ENCODE measurements around the gene PITPNC1. TPM values are rescaled to one million over a fixed set of nuclear protein-coding genes. Genes with fewer than 3 reads are reported as not detected.

Gene PITPNC1
- total RNA-seq, 2 experiments from 2014 or later, result 40.8 to 42.3 TPM

GRCh38 chr17:67441052-67441895 lies 64.2 kb downstream of the PITPNC1 start:
- ChIA-PET POLR2A (interaction anchor here (0.5 to 2.1 kb wide), 20 partner anchors 9 to 277 kb away, joined by 3 to 22 read pairs (median 5); partner anchors contain the start of gene PITPNC1), CTCF (interaction anchor here (0.7 to 2.1 kb wide), 19 partner anchors 9 to 161 kb away, joined by 3 to 12 read pairs (median 4); partner anchors contain the start of gene PITPNC1)

GRCh38 chr17:67441896-67442219 lies 64.8 kb downstream of the PITPNC1 start:
- ChIA-PET CTCF (interaction anchor here (0.8 to 2.1 kb wide), 11 partner anchors 9 to 160 kb away, joined by 3 to 12 read pairs (median 4); partner anchors contain the start of gene PITPNC1), POLR2A (interaction anchor here (0.5 to 2.1 kb wide), 8 partner anchors 8 to 78 kb away, joined by 3 to 22 read pairs (median 8); partner anchors contain the start of gene PITPNC1)

- ChIA-PET POLR2A (no interaction called here), CTCF (interaction anchor here (0.8 to 2.1 kb wide), 5 partner anchors 8 to 68 kb away, joined by 3 to 5 read pairs (median 3); no protein-coding TSS in a partner anchor)
These were observed 65.9 kb downstream of the PITPNC1 start for GRCh38 chr17:67442787-67443624.

DNA sequence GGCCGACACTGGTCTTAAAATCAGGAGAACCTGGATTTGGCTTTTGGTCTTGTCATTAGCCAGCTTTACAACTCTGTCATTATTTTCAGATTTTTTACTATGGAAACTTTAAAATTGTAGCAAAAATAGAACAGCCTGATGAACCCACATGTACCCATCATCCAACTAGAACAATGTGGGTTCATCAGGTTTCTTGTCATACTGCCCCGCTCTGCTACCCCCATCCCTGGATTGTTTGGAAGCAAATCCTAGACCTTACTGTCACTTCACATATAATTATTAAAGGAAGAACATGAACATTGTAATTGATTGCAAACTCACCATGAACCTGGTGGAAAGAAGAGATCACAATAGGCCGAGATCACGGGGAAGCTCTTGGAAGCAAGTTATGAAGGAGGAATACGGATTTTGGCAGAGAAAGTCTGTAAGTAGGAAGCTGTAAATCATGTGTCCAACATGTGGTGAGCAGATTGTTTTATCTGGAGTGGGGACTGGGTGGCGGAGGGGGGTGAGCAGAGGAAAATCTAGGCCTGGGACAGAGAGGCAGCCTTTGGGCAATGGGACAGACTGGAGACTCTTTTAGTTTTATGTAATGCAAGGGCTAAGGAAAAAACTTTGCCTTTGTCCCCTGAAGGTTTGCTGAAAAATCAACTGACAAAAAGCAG lies 67.0 kb downstream of the PITPNC1 start:
- POLR2A ChIA-PET, result no interaction called here

GRCh38 chr17:67448449-67448848 lies 71.4 kb downstream of the PITPNC1 start:
- CTCF ChIA-PET, result interaction anchor here (1.4 kb wide), 1 partner anchor 8 kb away, joined by 3 read pairs; no protein-coding TSS in a partner anchor
- POLR2A ChIA-PET, result no interaction called here

More for the DNA sequence above, 67.0 kb downstream of the PITPNC1 start:
- CTCF ChIA-PET, result no interaction called here

GRCh38 chr17:67449065-67449464 lies 72.0 kb downstream of the PITPNC1 start:
- CTCF ChIA-PET, result interaction anchor here (1.4 kb wide), 1 partner anchor 8 kb away, joined by 3 read pairs; no protein-coding TSS in a partner anchor

GRCh38 chr17:67449845-67450755 lies 73.0 kb downstream of the PITPNC1 start:
- POLR2A ChIA-PET, result interaction anchor here (2.2 kb wide), 1 partner anchor 9 kb away, joined by 22 read pairs; no protein-coding TSS in a partner anchor

More at GRCh38 chr17:67449065-67449464, 72.0 kb downstream of the PITPNC1 start:
- POLR2A ChIA-PET, result interaction anchor here (2.2 kb wide), 1 partner anchor 8 kb away, joined by 22 read pairs; no protein-coding TSS in a partner anchor

DNA sequence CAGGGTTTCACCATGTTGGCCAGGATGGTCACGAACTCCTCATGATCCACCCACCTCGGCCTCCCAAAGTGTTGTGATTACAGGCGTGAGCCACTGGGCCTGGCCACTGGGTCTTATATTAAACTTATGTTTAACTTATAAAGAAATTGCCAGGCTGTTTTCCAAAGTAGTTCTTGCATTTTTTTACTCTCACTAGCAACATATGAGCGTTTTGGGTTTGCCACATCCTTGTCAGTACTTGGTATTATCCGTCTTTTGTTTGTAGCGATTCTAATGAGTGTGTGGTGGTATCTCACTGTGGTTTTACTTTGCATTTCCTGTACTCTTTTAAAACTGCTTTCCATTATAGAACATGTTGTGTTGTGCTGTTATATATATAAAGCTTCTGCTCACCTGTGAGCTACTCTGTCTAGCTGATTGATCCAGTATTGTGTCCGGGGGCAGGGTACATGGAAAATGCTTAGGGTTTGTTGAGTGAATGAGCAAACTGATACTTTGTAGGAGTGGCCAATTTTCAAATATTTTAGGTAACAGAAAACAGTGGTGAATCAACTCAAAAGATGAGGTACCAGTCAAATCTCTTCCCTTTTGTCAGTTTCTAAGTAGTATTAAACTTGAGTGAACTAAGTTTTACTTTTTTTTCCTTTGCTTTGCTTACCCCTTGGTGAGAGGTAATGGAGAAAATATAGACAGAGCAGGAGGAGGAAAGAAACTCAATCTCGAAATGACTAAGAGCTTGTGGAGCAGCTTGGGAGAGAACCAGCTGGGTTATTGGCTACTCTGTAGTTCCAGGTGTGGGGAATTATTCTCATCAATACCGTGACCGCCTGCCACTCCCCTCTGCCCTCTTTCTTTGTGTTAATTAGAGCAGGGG lies 75.8 kb downstream of the PITPNC1 start:
- ChIA-PET POLR2A (interaction anchor here (0.7 to 2.0 kb wide), 4 partner anchors 12 to 76 kb away, joined by 4 to 11 read pairs (median 8); partner anchors contain the start of gene PITPNC1), CTCF (interaction anchor here (0.6 to 1.6 kb wide), 6 partner anchors 12 to 74 kb away, joined by 3 to 8 read pairs (median 4); no protein-coding TSS in a partner anchor)

More at GRCh38 chr17:67449845-67450755, 73.0 kb downstream of the PITPNC1 start:
- CTCF ChIA-PET, result interaction anchor here (0.6 to 1.1 kb wide), 4 partner anchors 8 to 62 kb away, joined by 3 to 4 read pairs (median 4); no protein-coding TSS in a partner anchor

- ChIA-PET CTCF (interaction anchor here (1.2 to 1.4 kb wide), 2 partner anchors 19 to 77 kb away, joined by 3 to 5 read pairs; no protein-coding TSS in a partner anchor), POLR2A (interaction anchor here (0.6 kb wide), 1 partner anchor 15 kb away, joined by 3 read pairs; no protein-coding TSS in a partner anchor)
These were observed 79.0 kb downstream of the PITPNC1 start for GRCh38 chr17:67456103-67456502.

DNA sequence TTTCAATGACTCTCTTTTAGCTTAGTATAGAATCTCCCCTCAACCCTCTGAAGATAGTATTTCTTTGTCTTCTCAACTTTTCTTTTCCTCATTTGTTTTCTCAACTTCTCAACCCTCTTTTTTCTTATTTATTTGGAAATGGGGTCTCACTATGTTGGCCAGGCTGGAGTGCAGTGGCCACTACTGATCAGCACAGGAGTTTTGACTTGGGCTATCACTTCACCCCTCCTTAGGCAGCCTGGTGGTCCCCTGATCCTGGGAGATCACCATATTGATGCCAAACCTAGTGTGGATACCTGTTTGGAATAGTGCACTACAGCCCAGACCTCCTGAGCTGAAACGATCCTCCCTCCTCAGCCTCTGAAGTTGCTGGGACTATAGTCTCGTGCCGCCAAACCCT lies 79.8 kb downstream of the PITPNC1 start:
- ChIA-PET POLR2A (interaction anchor here (0.5 kb wide), 1 partner anchor 16 kb away, joined by 3 read pairs; no protein-coding TSS in a partner anchor), CTCF (interaction anchor here (0.9 to 1.4 kb wide), 4 partner anchors 8 to 78 kb away, joined by 3 to 5 read pairs (median 4); no protein-coding TSS in a partner anchor)

GRCh38 chr17:67458203-67458602 lies 81.1 kb downstream of the PITPNC1 start:
- CTCF ChIA-PET, result no interaction called here
- POLR2A ChIA-PET, result no interaction called here

DNA sequence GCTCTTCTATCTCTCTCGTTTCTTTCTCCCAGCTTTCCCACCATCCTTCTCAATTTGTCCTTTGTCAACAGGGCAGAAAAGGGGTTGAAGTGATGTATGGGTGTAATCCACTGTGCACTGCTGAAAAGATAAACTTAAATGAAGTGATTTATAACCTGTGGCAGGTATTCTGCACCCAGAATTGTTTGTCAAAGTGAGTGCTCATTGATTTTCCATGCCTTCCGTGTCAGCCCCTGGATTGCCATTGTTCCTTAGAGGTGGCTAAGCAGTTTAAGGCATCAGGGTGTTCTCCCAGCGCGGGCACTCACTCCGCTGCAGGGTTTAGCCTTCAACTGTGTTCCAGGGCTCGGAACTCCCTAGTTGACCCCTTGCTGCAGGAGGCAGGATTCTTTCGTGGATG lies 82.9 kb downstream of the PITPNC1 start:
- POLR2A ChIA-PET, result no interaction called here
- CTCF ChIA-PET, result interaction anchor here (0.5 to 1.2 kb wide), 4 partner anchors 15 to 143 kb away, joined by 3 to 7 read pairs (median 3); no protein-coding TSS in a partner anchor

DNA sequence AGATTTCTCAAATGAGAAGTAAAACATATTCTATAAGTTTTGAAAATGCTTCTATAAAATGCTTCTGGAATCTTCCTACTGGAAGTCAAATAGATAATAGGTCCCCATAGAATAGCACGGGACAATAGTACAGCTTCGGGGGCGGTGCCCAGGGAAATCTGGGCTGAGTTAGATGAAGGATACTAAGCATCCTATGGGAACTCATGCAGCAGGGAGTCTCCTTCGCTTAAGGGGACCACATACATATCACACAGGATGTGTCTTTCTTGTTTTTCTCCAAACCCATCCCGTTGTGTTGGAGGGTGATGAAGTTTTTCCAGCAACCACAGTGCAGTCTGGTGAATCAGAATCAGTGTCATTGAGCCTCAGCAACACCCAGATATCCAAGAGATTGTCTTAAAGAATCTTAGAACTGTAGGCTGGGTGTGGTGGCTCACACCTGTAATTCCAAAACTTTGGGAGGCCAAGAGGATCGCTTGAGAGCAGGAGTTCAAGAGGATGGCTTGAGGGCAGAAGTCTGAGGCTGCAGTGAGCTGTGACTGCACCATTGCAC lies 84.2 kb downstream of the PITPNC1 start:
- ChIA-PET CTCF (interaction anchor here (0.5 to 2.5 kb wide), 3 partner anchors 14 to 146 kb away, joined by 3 to 9 read pairs (median 3); no protein-coding TSS in a partner anchor), POLR2A (no interaction called here)

DNA sequence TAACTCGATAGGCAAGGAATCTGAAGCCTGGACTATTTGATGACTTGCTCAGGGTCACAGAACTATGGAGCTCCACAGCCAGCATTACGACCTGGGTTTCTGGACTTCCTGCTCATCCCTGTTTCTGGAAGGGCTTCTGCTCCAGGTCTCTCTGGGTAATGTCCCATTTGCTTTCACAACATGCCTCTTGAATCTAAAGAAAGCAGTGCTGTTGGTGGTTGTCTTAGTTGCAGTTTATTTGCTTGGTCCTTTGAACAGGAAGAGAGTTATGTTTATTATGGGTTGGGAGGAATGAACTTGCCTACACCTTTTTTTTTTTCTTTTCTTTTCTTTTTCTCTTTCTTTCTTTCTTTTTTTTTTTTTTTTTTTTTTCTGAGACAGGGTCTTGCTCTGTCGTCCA lies 84.8 kb downstream of the PITPNC1 start:
- CTCF ChIA-PET, result interaction anchor here (1.4 to 2.5 kb wide), 3 partner anchors 14 to 83 kb away, joined by 3 to 9 read pairs (median 4); no protein-coding TSS in a partner anchor
- POLR2A ChIA-PET, result interaction anchor here (0.6 kb wide), 1 partner anchor 133 kb away, joined by 3 read pairs; no protein-coding TSS in a partner anchor

DNA sequence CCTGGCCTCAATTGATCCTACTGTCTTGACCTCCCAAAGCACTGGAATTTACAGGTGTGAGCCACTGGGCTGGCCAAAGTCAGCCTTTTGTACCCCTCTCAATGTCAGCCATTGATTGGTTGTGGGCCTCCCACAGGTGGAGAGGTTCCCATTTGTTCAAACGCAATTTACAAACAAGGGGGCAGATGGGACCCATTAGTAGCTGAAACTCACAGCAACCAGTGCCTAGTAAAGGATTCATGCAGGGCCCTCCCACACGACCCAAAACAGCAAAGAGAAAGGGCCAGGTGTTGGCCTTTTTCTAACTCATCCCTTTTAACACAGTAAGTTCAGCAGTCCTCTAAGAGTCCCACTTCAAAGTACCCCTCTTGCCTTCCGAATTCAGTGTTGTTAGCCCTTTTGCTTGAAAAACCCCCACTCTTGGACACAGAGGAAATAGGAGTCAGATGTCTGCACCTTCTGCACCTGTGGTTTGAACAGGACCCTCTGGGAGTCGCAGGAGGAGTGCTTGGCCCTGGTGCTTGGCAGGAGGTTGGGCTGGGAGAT lies 89.2 kb downstream of the PITPNC1 start:
- POLR2A ChIA-PET, result interaction anchor here (0.5 kb wide), 1 partner anchor 101 kb away, joined by 3 read pairs; no protein-coding TSS in a partner anchor

More for the DNA sequence above, 89.2 kb downstream of the PITPNC1 start:
- CTCF ChIA-PET, result interaction anchor here (1.2 to 2.5 kb wide), 4 partner anchors 10 to 88 kb away, joined by 3 to 11 read pairs (median 4); no protein-coding TSS in a partner anchor

Data from activated CD8-positive, alpha-beta memory T cell treated with anti-CD3 and anti-CD28 coated beads for 36 hours (primary cell).